Lower lobe of right lung (tissue), 2 donors: ENCODE results near the gene ROBO1. TPM values are rescaled to one million over a fixed set of nuclear protein-coding genes. Genes with fewer than 3 reads are reported as not detected.

ENCODE experiments used
- ATAC-seq, 2 donors: fragments of 200-7000 bp; cut with Tn5 transposase; one replicate each; pipeline ENCODE4 v1.9.1; 2020 to 2022; ENCODE audit warnings: mild to moderate bottlenecking in 2 of 2, moderate library complexity in 2 of 2
- DNase-seq: peaks from one replicate; pipeline ENCODE4 v3.0.0-alpha.2; 2020
- H3K27ac ChIP-seq: fragments of 200-600 bp; one replicate; pipeline ENCODE4 v1.8.0; 2022
- H3K27me3 ChIP-seq: fragments of 200-600 bp; one replicate; pipeline ENCODE4 v1.8.0; 2022; ENCODE audit warnings: low read depth
- H3K36me3 ChIP-seq: fragments of 200-600 bp; one replicate; pipeline ENCODE4 v1.8.0; 2022; ENCODE audit warnings: mild to moderate bottlenecking
- H3K4me1 ChIP-seq: fragments of 200-600 bp; one replicate; pipeline ENCODE4 v1.8.0; 2022
- H3K4me3 ChIP-seq: fragments of 200-600 bp; one replicate; pipeline ENCODE4 v1.8.0; 2022; ENCODE audit warnings: mild to moderate bottlenecking
- H3K9me3 ChIP-seq: fragments of 200-600 bp; one replicate; pipeline ENCODE4 v1.8.0; 2022
- CTCF ChIP-seq: fragments of 200-600 bp; IDR thresholded peaks from one replicate; pipeline ENCODE4 v1.8.0; 2022; ENCODE audit warnings: antibody characterized with exemption, mild to moderate bottlenecking
- intact Hi-C: fragments of 100-400 bp; cut with DNase I; formaldehyde crosslinking; loops from one replicate; pipeline ENCODE4 v1.11.0; 2022
- total RNA-seq: library from RNA; stranded (reverse); fragmentation: NEBNext Ultra II Directional; extraction: Animal tissue kit (Norgen Biotek cat#: 25700); gene quantifications from one replicate; pipeline ENCODE4 v1.2.1, GENCODE V29; 2021
- donor health status: DM: no; HTN: yes; CAD: no; lungs with severe emphysema.

ROBO1 gene
- total RNA-seq, 1 donor from 2014 or later, result 14.8 TPM

DNA sequence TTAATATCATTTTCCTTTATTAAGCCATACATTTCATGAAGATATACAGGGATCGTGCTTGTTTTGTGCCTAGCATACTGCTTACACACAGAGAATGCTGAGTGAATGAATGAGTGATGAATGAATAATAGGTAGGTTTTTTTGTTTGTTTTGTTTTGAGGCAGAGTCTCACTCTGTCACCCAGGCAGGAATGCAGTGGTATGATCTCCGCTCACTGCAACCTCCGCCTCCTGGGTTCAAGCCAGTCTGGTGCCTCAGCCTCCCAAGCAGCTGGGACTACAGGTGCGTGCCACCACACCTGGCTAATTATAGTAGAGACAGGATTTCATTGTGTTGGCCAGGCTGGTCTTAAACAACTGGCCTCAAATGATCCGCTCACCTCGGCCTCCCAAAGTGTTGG, 400.0 kb downstream of the ROBO1 start:
- TF ChIP-seq CTCF, result no peak
- intact Hi-C loops, result no loop called here
- no peak overlapping the region for H3K4me3 ChIP-seq

DNA sequence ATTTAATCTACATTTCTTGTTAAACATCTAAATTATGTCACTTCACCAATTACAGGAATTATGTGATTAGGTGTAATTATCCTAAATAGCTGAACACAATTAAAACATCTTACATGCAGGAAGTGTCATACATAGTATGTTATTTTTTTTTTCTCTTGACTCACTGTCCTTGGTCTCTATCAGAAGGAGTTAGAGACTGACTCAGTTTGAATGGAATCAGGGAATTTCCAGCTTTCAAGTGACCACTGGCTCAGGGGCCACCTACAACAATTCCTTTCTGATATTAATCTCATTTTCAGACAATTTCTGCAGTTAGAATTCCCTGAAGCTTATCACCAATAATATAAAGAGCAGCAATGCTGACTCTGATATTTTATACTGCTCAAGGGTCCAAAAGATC, 400.7 kb downstream of the ROBO1 start:
- intact Hi-C loops, result no loop called here
- Histone ChIP-seq H3K4me1 (no peaks in the 10 kb centered on the region), H3K27me3 (peaks cover 3% of the 10 kb centered on the region), H3K4me3 (no peak overlapping the region), H3K27ac (no peak overlapping the region), H3K9me3 (no peaks in the 10 kb centered on the region), H3K36me3 (no peaks in the 10 kb centered on the region)
- no peak for ATAC-seq
- no peak for TF ChIP-seq CTCF
- no peak for DNase-seq

More for the DNA sequence above, 400.0 kb downstream of the ROBO1 start:
- H3K9me3 ChIP-seq, result no peaks in the 10 kb centered on the region
- H3K4me1 ChIP-seq, result no peaks in the 10 kb centered on the region
- ATAC-seq (no peak), DNase-seq (no peak)
- H3K27me3 ChIP-seq, result peaks cover 3% of the 10 kb centered on the region
- H3K27ac ChIP-seq, result no peak overlapping the region
- H3K36me3 ChIP-seq, result no peaks in the 10 kb centered on the region

GRCh38 chr3:79366414-79366813, 401.4 kb downstream of the ROBO1 start:
- DNase-seq (no peak), ATAC-seq (no peak)
- Histone ChIP-seq H3K36me3 (no peaks in the 10 kb centered on the region), H3K9me3 (no peaks in the 10 kb centered on the region), H3K27ac (no peak overlapping the region), H3K4me3 (no peak overlapping the region), H3K27me3 (no peaks in the 10 kb centered on the region), H3K4me1 (no peaks in the 10 kb centered on the region)
- intact Hi-C loops, result no loop called here
- no peak for TF ChIP-seq CTCF

DNA sequence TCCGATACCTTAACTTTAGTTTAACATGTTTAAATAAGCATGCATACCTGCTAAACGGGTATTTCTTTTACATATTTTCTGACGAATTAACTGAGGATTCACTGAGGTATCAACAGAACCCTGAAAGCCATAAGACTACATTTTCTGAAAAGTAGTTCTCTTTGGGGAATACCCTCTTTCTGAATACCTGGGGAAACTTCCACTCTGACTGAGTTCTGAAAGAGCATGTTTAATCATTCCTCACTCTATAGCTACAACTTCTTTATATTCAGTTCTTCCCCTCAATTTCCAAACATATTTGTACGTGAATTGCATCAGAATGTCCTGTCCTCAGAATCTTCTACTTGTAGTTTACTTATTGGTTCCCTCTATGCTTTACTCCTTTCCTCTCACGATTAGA, 403.0 kb downstream of the ROBO1 start:
- H3K36me3 ChIP-seq, result no peaks in the 10 kb centered on the region
- no peaks in the 10 kb centered on the region for H3K4me1 ChIP-seq
- H3K27me3 ChIP-seq, result no peaks in the 10 kb centered on the region
- DNase-seq (no peak), ATAC-seq (no peak)
- no peaks in the 10 kb centered on the region for H3K9me3 ChIP-seq
- intact Hi-C loops, result no loop called here
- H3K4me3 ChIP-seq, result no peak overlapping the region
- no peak for TF ChIP-seq CTCF
- no peak overlapping the region for H3K27ac ChIP-seq

DNA sequence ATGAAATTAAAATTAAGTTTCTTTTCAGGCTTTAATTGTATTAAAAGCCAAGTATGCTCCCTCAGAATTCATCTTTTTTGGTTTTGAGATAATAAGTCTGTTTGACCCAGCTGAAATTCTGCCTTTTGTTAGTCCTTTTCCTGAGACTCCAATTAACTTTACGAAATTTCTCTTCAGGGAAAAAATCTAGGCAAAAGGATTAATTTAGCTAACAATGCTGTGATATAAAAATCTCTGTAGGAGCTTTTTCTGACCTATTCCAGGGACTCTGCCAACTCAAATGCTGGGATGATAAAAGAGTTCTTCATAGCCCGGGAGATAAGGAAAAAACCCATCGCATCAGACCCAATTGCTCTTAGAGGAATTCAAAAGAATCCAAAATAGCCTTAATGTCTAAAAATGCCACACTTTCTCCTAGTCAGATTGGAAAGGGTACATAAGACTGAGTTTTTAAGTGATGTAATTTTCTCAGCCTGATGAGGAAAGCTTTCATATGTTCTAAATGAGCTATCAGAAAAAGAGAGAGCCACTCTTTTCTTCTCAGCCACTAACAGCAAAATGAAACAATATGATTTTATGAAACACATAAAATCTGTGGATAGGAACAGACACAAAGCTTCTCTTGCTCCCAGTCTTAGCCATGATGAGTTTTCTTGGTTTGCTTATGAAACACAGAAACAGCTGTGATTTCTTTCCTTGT, 405.1 kb downstream of the ROBO1 start:
- Histone ChIP-seq H3K4me1 (no peaks in the 10 kb centered on the region), H3K9me3 (no peaks in the 10 kb centered on the region), H3K36me3 (no peaks in the 10 kb centered on the region), H3K4me3 (no peak overlapping the region), H3K27ac (no peak overlapping the region), H3K27me3 (no peaks in the 10 kb centered on the region)
- intact Hi-C loops, result no loop called here
- DNase-seq (no peak), ATAC-seq (no peak)
- no peak for TF ChIP-seq CTCF
